Astrocyte of the spinal cord (primary cell): Measurements from ENCODE around the gene FIG4.
"Not testable (repeated sequence)": the region's sequence is repeated elsewhere in the genome, so short reads cannot be mapped to it uniquely, and the experiment has no call there.

Source experiments
- DNase-seq: peaks from one replicate; pipeline ENCODE4 v3.0.0; 2011; ENCODE audit warnings: low read depth, low spot score
- H3K4me3 ChIP-seq: 2 replicates; pipeline ENCODE4 v1.5.1; 2011; ENCODE audit warnings: low read depth, mild to moderate bottlenecking, low read length, moderate library complexity
- in situ Hi-C: cut with HindIII; loops from 2 replicates; pipeline ENCODE4 v1.10.0; 2017; ENCODE audit warnings: low sequenced_read_pairs
- TF ChIP-seq, protein P1 (sequence below): IDR thresholded peaks from 2 replicates; pipeline ENCODE4 v1.5.1; 2012; ENCODE audit warnings: low read depth, mild to moderate bottlenecking, low read length, inconsistent platforms

The FIG4 gene

DNA sequence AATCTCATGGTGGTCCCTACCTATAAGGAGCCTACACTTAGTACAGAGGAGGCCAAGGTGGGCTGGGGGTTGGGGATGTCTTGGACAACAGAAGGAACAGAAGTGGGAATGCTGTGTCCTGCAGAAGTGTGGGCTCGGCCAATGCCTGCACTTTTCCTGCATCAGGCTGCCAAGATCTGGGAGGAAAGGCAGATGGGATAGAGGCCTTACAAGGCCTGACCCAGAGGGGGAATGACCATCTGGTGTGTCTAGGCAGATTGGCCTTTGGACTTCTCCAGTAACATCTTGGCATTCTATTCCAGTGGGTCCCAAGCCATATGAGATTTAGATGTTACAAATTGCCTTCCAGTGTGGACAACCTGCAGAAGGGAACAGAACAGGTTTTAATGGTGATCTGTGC, 162.3 kb downstream of the FIG4 start:
- no peak overlapping the region for H3K4me3 ChIP-seq
- TF ChIP-seq, protein P1, sequence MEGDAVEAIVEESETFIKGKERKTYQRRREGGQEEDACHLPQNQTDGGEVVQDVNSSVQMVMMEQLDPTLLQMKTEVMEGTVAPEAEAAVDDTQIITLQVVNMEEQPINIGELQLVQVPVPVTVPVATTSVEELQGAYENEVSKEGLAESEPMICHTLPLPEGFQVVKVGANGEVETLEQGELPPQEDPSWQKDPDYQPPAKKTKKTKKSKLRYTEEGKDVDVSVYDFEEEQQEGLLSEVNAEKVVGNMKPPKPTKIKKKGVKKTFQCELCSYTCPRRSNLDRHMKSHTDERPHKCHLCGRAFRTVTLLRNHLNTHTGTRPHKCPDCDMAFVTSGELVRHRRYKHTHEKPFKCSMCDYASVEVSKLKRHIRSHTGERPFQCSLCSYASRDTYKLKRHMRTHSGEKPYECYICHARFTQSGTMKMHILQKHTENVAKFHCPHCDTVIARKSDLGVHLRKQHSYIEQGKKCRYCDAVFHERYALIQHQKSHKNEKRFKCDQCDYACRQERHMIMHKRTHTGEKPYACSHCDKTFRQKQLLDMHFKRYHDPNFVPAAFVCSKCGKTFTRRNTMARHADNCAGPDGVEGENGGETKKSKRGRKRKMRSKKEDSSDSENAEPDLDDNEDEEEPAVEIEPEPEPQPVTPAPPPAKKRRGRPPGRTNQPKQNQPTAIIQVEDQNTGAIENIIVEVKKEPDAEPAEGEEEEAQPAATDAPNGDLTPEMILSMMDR = no peak
- in situ Hi-C loops = no loop called here
- DNase-seq = no peak

DNA sequence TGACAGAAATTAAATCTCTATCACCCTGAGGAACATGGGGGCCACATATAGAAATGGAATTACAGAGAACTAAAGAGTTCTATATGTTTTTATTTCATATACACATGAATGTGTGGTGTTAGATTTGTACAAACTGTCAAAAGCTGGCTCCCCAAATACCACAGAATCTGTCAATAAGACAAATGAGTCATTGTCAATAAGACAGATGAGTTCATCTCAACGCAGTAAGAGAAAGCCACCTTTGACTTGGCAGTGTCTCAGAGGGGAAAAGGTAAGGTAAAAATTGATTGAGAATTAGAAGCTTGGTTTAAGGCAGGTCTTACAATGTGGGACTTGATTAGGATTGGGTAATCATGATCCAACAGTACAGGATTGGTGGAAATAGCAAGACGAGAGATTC, 162.9 kb downstream of the FIG4 start:
- TF ChIP-seq, protein P1 = no peak
- H3K4me3 ChIP-seq = no peak overlapping the region
- DNase-seq = no peak
- in situ Hi-C loops = no loop called here

DNA sequence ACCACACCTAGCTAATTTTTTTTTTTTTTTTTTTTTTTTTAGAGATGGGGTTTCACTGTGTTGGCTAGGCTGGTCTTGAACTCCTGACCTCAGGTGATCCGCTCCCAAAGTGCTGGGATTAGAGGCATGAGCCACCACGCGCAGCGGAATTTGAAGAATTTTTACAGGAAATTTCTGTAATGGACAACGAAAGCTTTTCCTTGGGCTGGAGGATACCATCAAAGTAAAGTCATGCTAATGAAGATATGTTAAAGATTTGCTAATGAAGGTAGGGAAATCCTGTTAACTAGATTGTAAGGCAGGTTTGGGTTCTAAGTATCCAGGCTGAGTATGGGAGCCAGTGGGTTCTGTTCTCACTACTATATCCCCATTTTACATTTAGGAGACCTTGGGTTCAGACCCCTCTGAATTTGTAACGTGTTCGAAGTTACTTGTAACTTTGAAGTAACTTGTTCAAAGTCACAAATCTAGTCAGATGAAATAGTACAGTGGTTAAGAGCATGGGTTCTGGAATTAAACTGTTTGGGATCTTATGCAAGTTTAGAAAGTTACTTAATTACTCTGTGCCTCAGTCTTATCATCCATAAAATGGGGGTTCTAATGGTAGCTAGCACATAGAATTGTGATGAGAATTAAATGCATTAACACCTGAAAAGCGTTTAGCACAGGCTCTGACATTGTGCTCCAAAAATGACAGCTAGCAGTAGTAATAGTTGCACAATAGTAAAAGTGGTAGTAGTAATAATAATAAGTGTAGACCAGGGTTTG, 163.6 kb downstream of the FIG4 start:
- DNase-seq = no peak
- TF ChIP-seq, protein P1 = no peak
- in situ Hi-C loops = no loop called here
- no peak overlapping the region for H3K4me3 ChIP-seq

DNA sequence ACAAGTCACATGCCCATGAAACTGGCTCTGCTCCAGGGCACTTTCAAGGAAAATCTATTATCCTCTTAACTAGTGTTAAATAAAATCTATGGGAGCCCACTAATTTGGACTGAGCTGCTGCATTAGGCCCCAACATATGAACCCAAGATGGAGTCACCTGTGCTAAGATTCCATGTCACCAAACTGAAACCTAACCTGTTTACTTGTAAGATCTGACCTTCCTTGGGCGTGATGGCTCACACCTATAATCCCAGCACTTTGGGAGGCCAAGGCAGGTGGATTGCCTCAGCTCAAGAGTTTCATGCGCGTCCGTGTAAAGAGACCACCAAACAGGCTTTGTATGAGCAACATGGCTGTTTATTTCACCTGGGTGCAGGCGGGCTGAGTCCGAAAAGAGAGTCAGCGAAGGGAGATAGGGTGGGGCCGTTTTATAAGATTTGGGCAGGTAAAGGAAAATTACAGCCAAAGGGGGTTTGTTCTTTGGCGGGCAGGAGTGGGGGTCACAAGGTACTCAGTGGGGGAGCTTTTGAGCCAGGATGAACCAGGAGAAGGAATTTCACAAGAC, 164.5 kb downstream of the FIG4 start:
- DNase-seq, H3K4me3 ChIP-seq, in situ Hi-C loops: not testable (repeated sequence)

DNA sequence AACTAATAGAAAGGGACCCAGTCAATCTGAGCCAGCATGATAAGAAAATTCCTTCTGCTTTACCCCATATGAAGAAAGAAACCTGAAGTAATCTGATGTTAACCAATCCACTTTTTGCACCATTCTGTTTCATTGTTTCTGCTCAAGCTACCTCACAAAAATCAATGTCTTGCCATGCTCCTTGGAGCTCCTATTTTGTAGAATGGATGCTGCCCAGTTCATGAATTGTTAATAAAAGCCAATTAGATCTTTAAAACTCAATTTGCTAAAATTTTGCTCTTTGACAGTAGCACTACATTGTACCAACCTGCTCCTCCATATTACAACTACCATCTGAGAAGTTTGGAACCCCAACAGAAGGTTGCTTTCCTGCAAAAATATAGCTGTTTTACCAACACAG, 170.8 kb downstream of the FIG4 start:
- TF ChIP-seq, protein P1 = no peak
- in situ Hi-C loops = no loop called here

DNA sequence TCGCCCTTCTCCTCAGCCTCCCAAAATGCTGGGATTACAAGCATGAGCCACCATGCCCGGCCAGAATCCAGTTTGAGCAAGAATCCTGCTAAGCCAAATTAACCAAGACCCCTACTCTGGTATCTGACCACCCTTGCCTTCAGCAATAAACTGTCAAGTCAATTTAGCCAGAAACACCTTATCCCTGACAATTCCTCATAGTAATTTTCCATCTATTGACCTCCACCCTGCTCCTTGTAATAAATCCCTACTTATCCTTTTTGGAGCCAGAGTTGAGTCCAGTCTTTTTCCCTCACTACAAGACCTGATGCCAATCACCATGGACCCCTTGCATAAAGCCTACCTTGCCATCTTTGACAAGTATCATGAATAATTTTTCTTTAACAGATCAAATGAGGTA, 173.0 kb downstream of the FIG4 start:
- TF ChIP-seq, protein P1 = no peak
- DNase-seq = no peak
- no peak overlapping the region for H3K4me3 ChIP-seq
- in situ Hi-C loops = no loop called here

More for the DNA sequence above, 170.8 kb downstream of the FIG4 start:
- H3K4me3 ChIP-seq = no peak overlapping the region
- no peak for DNase-seq

DNA sequence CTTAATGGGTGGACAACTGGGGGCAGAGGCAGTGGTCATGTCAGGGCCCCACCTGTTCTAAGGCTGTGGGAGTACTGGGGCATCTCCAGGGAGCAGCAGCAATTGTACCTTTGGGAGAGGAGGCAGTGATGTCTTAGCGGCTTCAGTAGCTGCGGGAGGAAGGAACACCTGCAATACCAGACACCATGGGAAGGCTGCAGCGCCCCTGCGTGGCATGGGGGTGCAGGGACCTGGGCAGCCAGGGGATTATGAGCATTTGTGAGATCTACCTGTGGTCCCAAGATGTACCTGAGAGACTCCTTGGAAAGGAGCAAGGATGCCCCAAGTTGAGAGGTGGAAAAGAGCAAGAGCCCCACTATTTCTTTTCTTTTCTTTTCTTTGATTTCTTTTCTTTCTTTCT, 174.9 kb downstream of the FIG4 start:
- in situ Hi-C loops = no loop called here
- H3K4me3 ChIP-seq = no peak overlapping the region
- TF ChIP-seq, protein P1 = no peak
- DNase-seq = no peak
